ENCODE results near the gene DACT3. TPM values are rescaled to one million over a fixed set of nuclear protein-coding genes. Genes with fewer than 3 reads are reported as not detected.

The DACT3 gene
- polyA plus RNA-seq, 1 donor from 2014 or later = 29.3 TPM

DNA sequence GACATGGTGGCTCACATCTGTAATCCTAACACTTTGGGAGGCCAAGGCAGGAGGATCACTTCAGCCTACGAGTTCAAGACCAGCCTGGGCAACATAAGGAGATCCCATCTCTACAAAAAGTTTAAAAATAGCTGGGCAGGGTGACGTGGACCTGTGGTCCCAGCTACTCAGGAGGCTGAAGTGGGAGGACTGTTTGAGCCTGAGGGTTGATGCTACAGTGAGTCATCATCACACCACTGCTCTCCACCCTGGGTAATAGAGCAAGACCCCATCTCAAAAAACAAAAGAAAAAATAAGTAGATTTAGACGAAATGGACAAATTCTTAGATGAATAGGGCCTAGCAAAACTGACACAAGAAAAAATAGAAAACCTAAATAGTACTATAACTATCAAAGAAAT lies 14.6 kb downstream of the DACT3 start:
- Histone ChIP-seq H3K79me2 (replicated peaks; ENCODE audit: insufficient read depth, low read length) (no peaks in the 10 kb centered on the region), H3K9me2 (ENCODE audit: insufficient read depth, low read length) (no peaks in the 10 kb centered on the region), H3K27me3 (ENCODE audit: insufficient read depth, low read depth, low read length) (peaks cover 19% of the 10 kb centered on the region), H3K36me3 (ENCODE audit: insufficient read depth, low read length) (no peaks in the 10 kb centered on the region), H2AFZ (ENCODE audit: low read depth, low read length) (no peak overlapping the region), H3F3A (ENCODE audit: insufficient read depth, low read length, poor library complexity, severe bottlenecking) (no peaks in the 10 kb centered on the region), H3K27ac (ENCODE audit: low read length) (no peak overlapping the region), H3K4me3 (ENCODE audit: low read length) (no peak overlapping the region), H3K9me3 (ENCODE audit: low read length) (no peaks in the 10 kb centered on the region), H3K4me2 (ENCODE audit: low read length) (no peak overlapping the region), H3K9ac (ENCODE audit: low read length) (no peak overlapping the region), H4K20me1 (ENCODE audit: insufficient read depth) (no peaks in the 10 kb centered on the region)
- TF ChIP-seq POLR2AphosphoS5 (IDR thresholded peaks at IDR 0.05) = no peak
- no peak for TF ChIP-seq REST (IDR thresholded peaks at IDR 0.05; ENCODE audit: borderline replicate concordance)
- TF ChIP-seq SMC3 (conservative IDR thresholded peaks at IDR 0.05; ENCODE audit: poor library complexity) = no peak
- TF ChIP-seq EZH2 (IDR thresholded peaks at IDR 0.05; ENCODE audit: borderline replicate concordance, insufficient read depth, low read length, poor library complexity, severe bottlenecking) = no peak
- TF ChIP-seq CTCF (IDR thresholded peaks at IDR 0.05; ENCODE audit: poor library complexity, severe bottlenecking) = no peak
- TF ChIP-seq EP300 (conservative IDR thresholded peaks at IDR 0.05; ENCODE audit: poor library complexity, severe bottlenecking) = no peak
- TF ChIP-seq TAF1 (IDR thresholded peaks at IDR 0.05; ENCODE audit: low read depth) = no peak
- no peak for TF ChIP-seq MXI1 (conservative IDR thresholded peaks at IDR 0.05; ENCODE audit: poor library complexity, severe bottlenecking)
- no peak for TF ChIP-seq RAD21 (conservative IDR thresholded peaks at IDR 0.05)

- Histone ChIP-seq H3F3A (ENCODE audit: insufficient read depth, low read length, poor library complexity, severe bottlenecking) (no peaks in the 10 kb centered on the region), H2AFZ (ENCODE audit: low read depth, low read length) (no peak overlapping the region), H3K79me2 (replicated peaks; ENCODE audit: insufficient read depth, low read length) (no peaks in the 10 kb centered on the region), H3K9me2 (ENCODE audit: insufficient read depth, low read length) (no peaks in the 10 kb centered on the region), H3K27ac (ENCODE audit: low read length) (no peak overlapping the region), H3K27me3 (ENCODE audit: insufficient read depth, low read depth, low read length) (peaks cover 12% of the 10 kb centered on the region), H4K20me1 (ENCODE audit: insufficient read depth) (no peaks in the 10 kb centered on the region), H3K9me3 (ENCODE audit: low read length) (no peaks in the 10 kb centered on the region), H3K4me3 (ENCODE audit: low read length) (no peak overlapping the region), H3K36me3 (ENCODE audit: insufficient read depth, low read length) (no peaks in the 10 kb centered on the region), H3K9ac (ENCODE audit: low read length) (no peak overlapping the region), H3K4me2 (ENCODE audit: low read length) (no peak overlapping the region)
- TF ChIP-seq POLR2AphosphoS5 (IDR thresholded peaks at IDR 0.05) (no peak), RAD21 (conservative IDR thresholded peaks at IDR 0.05) (no peak), TAF1 (IDR thresholded peaks at IDR 0.05; ENCODE audit: low read depth) (no peak), MXI1 (conservative IDR thresholded peaks at IDR 0.05; ENCODE audit: poor library complexity, severe bottlenecking) (no peak), EP300 (conservative IDR thresholded peaks at IDR 0.05; ENCODE audit: poor library complexity, severe bottlenecking) (no peak), SMC3 (conservative IDR thresholded peaks at IDR 0.05; ENCODE audit: poor library complexity) (no peak), CTCF (IDR thresholded peaks at IDR 0.05; ENCODE audit: poor library complexity, severe bottlenecking) (no peak), REST (IDR thresholded peaks at IDR 0.05; ENCODE audit: borderline replicate concordance) (no peak), EZH2 (IDR thresholded peaks at IDR 0.05; ENCODE audit: borderline replicate concordance, insufficient read depth, low read length, poor library complexity, severe bottlenecking) (no peak)
Measured at GRCh38 chr19:46644720-46645119, 16.3 kb downstream of the DACT3 start.

Measured in neural cell (in vitro differentiated cells).